Stomach smooth muscle (tissue), 2 donors: ENCODE data around the gene RAD54L.

Experiments used
- H3K27ac ChIP-seq: one replicate; pipeline ENCODE4 v1.7.0; 2013; ENCODE audit warnings: mild to moderate bottlenecking, low read length, inconsistent platforms
- H3K27me3 ChIP-seq, 2 donors: one replicate each; pipeline ENCODE4 v1.7.0; 2013; ENCODE audit warnings: low read length in 2 of 2; ENCODE audit not compliant: insufficient read depth in 2 of 2, control insufficient read depth in 1 of 2
- H3K36me3 ChIP-seq, 2 donors: one replicate each; pipeline ENCODE4 v1.7.0; 2013; ENCODE audit warnings: low read length in 2 of 2; ENCODE audit not compliant: control insufficient read depth in 2 of 2, insufficient read depth in 2 of 2
- H3K4me1 ChIP-seq: one replicate; pipeline ENCODE4 v1.7.0; 2013; ENCODE audit warnings: low read length; ENCODE audit not compliant: control insufficient read depth, insufficient read depth
- H3K4me3 ChIP-seq, 2 donors: one replicate each; pipeline ENCODE4 v1.7.0; 2013; ENCODE audit warnings: low read length in 2 of 2
- H3K9ac ChIP-seq, 2 donors: one replicate each; pipeline ENCODE4 v1.7.0; 2013; ENCODE audit warnings: low read length in 2 of 2, mild to moderate bottlenecking in 1 of 2
- H3K9me3 ChIP-seq, 2 donors: one replicate each; pipeline ENCODE4 v1.7.0; 2013; ENCODE audit warnings: low read length in 2 of 2; ENCODE audit not compliant: control insufficient read depth in 2 of 2
- donor health status: healthy.
- donor health status: Pancreatic carcinoma.

The RAD54L gene

DNA sequence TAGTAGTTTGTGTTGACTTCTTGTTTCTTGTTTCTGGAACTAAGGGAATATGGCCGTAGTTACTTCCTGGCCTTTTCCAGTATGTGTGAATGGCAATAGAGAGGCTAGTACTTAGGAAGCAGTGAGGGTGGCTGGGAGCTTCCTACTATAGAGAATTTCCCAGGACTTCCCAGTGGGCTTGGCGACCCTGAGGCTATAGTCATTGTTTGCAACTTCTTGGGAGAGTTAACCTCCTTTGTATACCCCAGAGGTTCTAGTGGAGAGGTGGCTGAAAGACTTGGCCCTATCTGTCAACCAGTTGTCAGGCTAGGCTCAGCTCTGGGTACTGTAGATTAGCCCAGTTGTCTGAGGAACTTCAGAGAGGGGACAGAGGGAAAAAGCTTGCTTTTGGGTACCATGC, 15.6 kb downstream of the RAD54L start:
- Histone ChIP-seq H3K4me1 (no peaks in the 10 kb centered on the region), H3K4me3 (no peak overlapping the region), H3K27me3 (no peaks in the 10 kb centered on the region), H3K27ac (no peak overlapping the region), H3K9me3 (no peaks in the 10 kb centered on the region), H3K9ac (no peak overlapping the region), H3K36me3 (no peaks in the 10 kb centered on the region)

DNA sequence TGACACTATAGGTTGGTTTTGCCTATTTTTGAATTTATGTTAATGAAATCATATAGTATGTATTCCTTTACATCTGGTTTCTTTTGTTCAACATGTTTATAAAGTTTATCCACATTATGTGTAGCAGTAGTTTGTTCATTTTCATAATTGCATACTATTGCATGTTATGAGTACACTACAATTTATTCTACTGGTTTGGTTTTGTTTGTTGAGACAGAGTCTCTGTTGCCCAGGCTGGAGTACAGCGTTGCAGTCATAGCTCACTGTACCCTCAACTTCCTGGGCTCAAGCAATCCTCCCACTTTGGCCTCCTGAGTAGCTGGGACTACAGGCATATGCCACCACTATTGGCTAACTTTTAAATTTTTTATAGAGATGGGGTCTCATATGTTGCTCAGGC, 21.0 kb downstream of the RAD54L start:
- H3K9ac ChIP-seq, result no peak overlapping the region
- no peak overlapping the region for H3K27ac ChIP-seq
- H3K9me3 ChIP-seq, result no peaks in the 10 kb centered on the region
- H3K4me3 ChIP-seq, result no peak overlapping the region
- H3K4me1 ChIP-seq, result no peaks in the 10 kb centered on the region
- no peaks in the 10 kb centered on the region for H3K36me3 ChIP-seq
- H3K27me3 ChIP-seq, result no peaks in the 10 kb centered on the region

DNA sequence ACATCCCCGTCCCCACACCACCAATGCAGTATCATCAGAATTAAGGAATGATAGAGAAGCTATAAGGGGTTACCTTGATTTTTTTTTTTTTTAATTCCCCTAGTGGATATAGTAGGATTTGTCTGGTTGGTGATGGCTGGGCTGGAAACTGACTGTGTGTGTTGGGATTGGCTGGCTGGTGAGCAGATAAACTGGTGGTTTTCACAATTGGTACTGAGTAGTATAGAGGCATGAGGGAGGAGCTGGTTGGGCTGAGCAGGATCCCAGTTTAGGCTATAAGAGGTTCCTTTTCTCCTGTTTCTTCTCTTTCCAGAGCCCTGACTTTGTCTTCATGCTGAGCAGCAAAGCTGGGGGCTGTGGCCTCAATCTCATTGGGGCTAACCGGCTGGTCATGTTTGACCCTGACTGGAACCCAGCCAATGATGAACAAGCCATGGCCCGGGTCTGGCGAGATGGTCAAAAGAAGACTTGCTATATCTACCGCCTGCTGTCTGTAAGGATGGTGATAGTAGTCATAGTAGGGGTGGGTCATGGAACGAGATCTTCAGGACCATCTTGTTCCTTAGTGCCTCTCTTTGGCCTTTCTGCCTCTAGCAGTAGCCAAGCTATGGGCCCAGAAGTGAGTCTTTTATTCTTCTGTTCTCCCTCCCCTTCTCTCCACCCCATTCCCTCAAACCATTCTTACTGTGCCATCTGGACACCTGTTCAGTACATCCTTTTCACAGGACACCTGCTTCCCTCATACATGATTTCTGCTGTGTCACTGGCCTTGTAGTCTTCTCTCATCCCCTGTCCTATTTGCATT, 26.9 kb downstream of the RAD54L start:
- Histone ChIP-seq H3K9me3 (no peaks in the 10 kb centered on the region), H3K27me3 (no peaks in the 10 kb centered on the region), H3K27ac (no peak overlapping the region), H3K4me1 (no peaks in the 10 kb centered on the region), H3K9ac (no peak overlapping the region), H3K36me3 (peaks cover 0 to 14% of the 10 kb centered on the region in 2 donors), H3K4me3 (no peak overlapping the region)

DNA sequence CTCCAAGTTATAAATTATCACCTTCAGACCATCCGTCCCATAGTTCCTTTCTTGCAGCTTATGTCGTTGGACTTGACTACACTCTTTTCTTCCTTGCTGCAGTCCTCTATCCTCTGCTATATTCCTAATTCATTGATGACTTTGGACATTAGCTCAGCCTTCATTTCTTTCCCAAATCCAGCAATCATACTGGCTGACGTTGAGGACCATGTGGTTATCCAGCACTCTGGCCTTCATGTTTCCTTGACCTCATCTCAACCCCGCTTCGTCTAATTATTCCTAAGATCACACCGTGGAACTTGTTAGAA, 27.4 kb downstream of the RAD54L start:
- Histone ChIP-seq H3K36me3 (peaks cover 1 to 17% of the 10 kb centered on the region in 2 donors), H3K9me3 (no peaks in the 10 kb centered on the region), H3K27ac (no peak overlapping the region), H3K4me3 (no peak overlapping the region), H3K27me3 (no peaks in the 10 kb centered on the region), H3K4me1 (no peaks in the 10 kb centered on the region), H3K9ac (no peak overlapping the region)

DNA sequence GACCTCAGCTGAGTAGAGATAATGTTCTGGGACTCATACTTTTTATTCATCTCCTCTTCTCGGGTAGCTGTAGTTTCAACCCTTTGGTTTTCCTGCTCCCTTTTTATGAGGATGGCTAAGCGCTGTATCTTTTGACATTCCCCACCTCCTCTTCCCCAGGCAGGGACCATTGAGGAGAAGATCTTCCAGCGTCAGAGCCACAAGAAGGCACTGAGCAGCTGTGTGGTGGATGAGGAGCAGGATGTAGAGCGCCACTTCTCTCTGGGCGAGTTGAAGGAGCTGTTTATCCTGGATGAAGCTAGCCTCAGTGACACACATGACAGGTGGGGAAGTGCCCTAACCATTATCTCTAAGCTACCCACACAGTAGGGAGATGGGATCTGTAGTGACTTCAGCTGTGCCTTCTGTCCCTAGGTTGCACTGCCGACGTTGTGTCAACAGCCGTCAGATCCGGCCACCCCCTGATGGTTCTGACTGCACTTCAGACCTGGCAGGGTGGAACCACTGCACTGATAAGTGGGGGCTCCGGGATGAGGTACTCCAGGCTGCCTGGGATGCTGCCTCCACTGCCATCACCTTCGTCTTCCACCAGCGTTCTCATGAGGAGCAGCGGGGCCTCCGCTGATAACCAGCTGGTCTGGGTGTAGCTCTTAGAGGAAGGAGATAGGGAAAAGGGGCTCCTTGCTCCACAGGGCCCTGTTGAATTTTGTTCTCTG, 30.3 kb downstream of the RAD54L start:
- peaks cover 11 to 33% of the 10 kb centered on the region in 2 donors for H3K36me3 ChIP-seq
- no peak overlapping the region for H3K4me3 ChIP-seq
- no peaks in the 10 kb centered on the region for H3K4me1 ChIP-seq
- no peak overlapping the region for H3K9ac ChIP-seq
- H3K27ac ChIP-seq, result no peak overlapping the region
- H3K27me3 ChIP-seq, result no peaks in the 10 kb centered on the region
- no peaks in the 10 kb centered on the region for H3K9me3 ChIP-seq

DNA sequence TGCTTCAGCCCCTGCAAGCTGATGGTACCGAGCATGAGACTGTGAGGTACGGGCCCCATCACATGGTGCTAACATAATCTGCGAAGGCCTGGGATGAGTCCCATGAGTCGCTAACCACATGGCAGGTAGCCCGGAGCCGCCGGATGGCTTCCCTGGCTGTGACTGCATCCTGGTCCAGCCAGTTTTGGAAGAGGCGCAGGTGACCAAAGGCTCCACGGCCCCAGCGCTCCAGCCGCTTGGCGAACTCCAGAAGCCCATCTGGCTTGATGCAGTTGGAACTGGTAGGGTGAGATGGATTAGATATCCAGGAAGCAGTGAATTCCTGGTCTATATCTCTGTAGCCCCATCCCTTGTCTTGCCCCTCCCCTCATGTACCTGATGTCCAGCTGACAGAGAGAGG, 31.2 kb downstream of the RAD54L start:
- peaks cover 11 to 36% of the 10 kb centered on the region in 2 donors for H3K36me3 ChIP-seq
- no peak overlapping the region for H3K27ac ChIP-seq
- no peak overlapping the region for H3K9ac ChIP-seq
- no peak overlapping the region for H3K4me3 ChIP-seq
- no peaks in the 10 kb centered on the region for H3K27me3 ChIP-seq
- no peaks in the 10 kb centered on the region for H3K9me3 ChIP-seq
- no peaks in the 10 kb centered on the region for H3K4me1 ChIP-seq

DNA sequence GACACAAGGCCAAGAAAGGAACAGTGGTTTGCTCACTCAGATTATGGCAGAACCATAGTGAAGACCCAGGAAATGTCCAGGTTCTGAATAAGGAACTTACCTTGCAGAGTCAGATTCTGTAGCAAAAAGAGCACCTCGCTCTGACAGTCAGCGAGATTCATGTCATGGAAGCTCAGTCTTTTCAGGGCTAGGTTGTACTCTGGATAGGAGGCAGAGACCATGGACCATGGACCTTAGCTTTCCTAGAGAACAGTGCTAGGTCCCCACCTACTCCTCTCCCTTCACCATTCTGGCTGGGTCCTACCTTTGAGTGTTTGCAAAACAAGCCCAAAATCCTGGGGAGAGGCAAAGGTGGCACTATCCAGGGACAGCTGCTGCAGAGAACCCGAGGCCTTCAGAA, 32.5 kb downstream of the RAD54L start:
- H3K27ac ChIP-seq, result no peak overlapping the region
- H3K4me3 ChIP-seq, result no peak overlapping the region
- no peak overlapping the region for H3K9ac ChIP-seq
- no peaks in the 10 kb centered on the region for H3K4me1 ChIP-seq
- H3K27me3 ChIP-seq, result no peaks in the 10 kb centered on the region
- no peaks in the 10 kb centered on the region for H3K9me3 ChIP-seq
- H3K36me3 ChIP-seq, result peaks cover 21 to 48% of the 10 kb centered on the region in 2 donors

DNA sequence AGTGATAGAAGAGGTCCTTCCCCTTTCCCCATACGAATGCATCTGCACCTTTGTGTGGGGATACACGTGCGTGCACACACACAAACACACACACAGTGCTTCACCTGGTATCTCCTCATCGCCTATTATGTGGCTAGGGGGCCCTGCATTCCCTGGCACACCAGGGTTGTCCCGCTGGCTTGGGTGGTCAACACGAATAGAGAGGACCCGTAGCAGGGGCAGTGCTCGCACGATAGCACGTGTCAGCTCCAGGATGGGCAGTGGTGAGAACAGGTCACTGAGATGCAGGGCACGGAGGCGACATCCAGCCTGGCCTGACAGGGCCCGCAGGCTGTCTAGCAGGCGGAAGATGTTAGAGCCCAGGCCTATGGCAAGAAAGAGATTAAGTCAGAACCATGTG, 33.5 kb downstream of the RAD54L start:
- peaks cover 28 to 56% of the 10 kb centered on the region in 2 donors for H3K36me3 ChIP-seq
- H3K4me1 ChIP-seq, result no peaks in the 10 kb centered on the region
- no peaks in the 10 kb centered on the region for H3K9me3 ChIP-seq
- H3K27me3 ChIP-seq, result no peaks in the 10 kb centered on the region
- no peak overlapping the region for H3K4me3 ChIP-seq
- no peak overlapping the region for H3K9ac ChIP-seq
- H3K27ac ChIP-seq, result no peak overlapping the region

DNA sequence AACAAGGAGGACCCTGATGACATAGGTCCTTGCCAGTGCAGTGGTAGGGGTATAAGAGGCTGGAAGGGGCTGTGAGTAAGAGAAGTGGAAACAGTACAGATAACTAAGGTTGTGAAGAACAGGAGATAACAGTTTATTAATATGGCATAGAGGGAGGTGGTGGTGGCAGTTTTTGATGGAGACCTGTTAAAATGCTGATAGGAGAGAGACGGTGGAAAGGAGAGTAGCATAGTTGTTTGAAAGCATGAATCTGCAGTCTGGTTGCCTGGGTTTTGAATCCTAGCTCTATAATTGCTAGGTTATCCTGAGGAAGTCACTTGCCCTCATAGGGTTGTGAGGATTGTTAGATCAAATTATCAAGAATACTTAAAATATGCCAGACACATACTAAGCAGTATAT, 36.5 kb downstream of the RAD54L start:
- H3K9me3 ChIP-seq, result no peaks in the 10 kb centered on the region
- H3K4me3 ChIP-seq, result no peak overlapping the region
- no peaks in the 10 kb centered on the region for H3K4me1 ChIP-seq
- no peak overlapping the region for H3K27ac ChIP-seq
- H3K36me3 ChIP-seq, result peaks cover 43 to 60% of the 10 kb centered on the region in 2 donors
- H3K9ac ChIP-seq, result no peak overlapping the region
- no peaks in the 10 kb centered on the region for H3K27me3 ChIP-seq

DNA sequence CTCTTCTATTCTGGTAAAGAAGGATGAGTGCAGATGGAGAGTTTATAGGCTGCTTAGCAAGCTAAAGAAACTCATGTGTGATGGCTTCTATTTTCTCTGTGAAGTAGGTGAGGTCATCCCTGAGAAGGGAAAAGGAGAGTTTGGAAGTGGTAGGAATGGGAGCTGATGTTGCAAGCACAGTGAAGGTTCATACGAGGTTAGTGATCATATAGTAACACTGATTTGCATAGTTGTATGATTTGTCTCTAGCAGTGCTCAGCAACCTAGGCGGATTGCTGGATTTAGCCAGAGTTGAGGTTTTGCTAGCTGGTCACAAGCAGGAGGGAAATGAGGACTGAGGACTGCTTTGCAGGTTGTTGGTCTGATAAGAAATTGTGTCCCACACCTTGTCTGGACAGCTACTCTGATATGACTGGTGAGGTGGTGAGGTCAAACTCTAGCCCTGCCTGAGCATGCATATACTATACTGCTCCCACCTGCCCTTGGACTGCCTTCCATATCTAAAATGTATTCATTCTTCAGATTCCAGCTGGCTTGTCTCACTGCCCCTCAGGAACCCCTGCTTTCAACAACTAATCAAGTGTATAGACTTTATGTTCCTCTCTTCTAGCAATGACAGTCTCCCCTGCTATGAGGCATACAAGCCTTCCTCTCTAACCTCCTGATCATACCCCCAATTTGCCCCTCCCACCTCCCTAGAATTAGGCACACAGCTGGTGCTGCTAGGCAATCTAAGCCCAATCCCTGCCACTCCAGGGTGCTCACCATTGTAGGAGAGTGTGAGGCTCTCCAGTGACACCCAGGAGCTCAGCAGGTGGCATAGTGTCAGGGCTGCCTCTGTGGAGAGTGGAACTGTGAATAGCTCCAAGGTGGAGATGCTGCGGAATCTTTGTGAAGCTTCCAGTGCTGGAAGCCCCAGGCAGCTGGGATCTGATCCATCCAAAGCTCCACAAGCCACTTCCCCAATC, 37.3 kb downstream of the RAD54L start:
- no peaks in the 10 kb centered on the region for H3K9me3 ChIP-seq
- H3K27me3 ChIP-seq, result no peaks in the 10 kb centered on the region
- no peak overlapping the region for H3K9ac ChIP-seq
- H3K4me3 ChIP-seq, result no peak overlapping the region
- H3K4me1 ChIP-seq, result no peaks in the 10 kb centered on the region
- H3K36me3 ChIP-seq, result peaks cover 44 to 58% of the 10 kb centered on the region in 2 donors
- no peak overlapping the region for H3K27ac ChIP-seq
